GM23338 (cell line): ENCODE measurements around the gene CBLC. TPM values are rescaled to one million over a fixed set of nuclear protein-coding genes. Genes with fewer than 3 reads are reported as not detected.

Experiments
- ATAC-seq: fragments of 200-7000 bp; cut with Tn5 transposase; 3 replicates; pipeline ENCODE4 v1.9.1; 2020
- DNase-seq: peaks from one replicate; pipeline ENCODE4 v3.0.0-alpha.2; 2015; ENCODE audit warnings: low spot score
- H2AFZ ChIP-seq: fragments of 200-600 bp; sonication (generic); 2 replicates; pipeline ENCODE4 v1.8.0; 2016; ENCODE audit warnings: antibody characterized with exemption, mild to moderate bottlenecking, moderate library complexity
- H3F3A ChIP-seq: fragments of 200-600 bp; sonication (generic); replicated peaks from 2 replicates; pipeline ENCODE4 v1.8.0; 2017; ENCODE audit warnings: antibody characterized with exemption, mixed run types, low read depth
- H3K27ac ChIP-seq: fragments of 200-600 bp; sonication (generic); 2 replicates; pipeline ENCODE4 v1.6.1; 2016; ENCODE audit warnings: low read depth
- H3K27me3 ChIP-seq: fragments of 200-600 bp; sonication (generic); 2 replicates; pipeline ENCODE4 v1.8.0; 2016; ENCODE audit warnings: mild to moderate bottlenecking, mixed run types, moderate library complexity; ENCODE audit not compliant: insufficient read depth
- H3K36me3 ChIP-seq: fragments of 200-600 bp; sonication (generic); 2 replicates; pipeline ENCODE4 v1.8.0; 2016; ENCODE audit warnings: mild to moderate bottlenecking; ENCODE audit not compliant: insufficient read depth
- H3K4me1 ChIP-seq: fragments of 200-600 bp; sonication (generic); 2 replicates; pipeline ENCODE4 v1.8.0; 2016; ENCODE audit warnings: mild to moderate bottlenecking, moderate library complexity; ENCODE audit not compliant: insufficient read depth
- H3K4me2 ChIP-seq: fragments of 200-600 bp; sonication (generic); 2 replicates; pipeline ENCODE4 v1.7.1; 2017; ENCODE audit warnings: mixed run types
- H3K4me3 ChIP-seq: fragments of 200-600 bp; sonication (generic); 2 replicates; pipeline ENCODE4 v1.6.1; 2016; ENCODE audit warnings: mixed run types
- H3K79me2 ChIP-seq: fragments of 200-600 bp; sonication (generic); replicated peaks from 2 replicates; pipeline ENCODE4 v1.8.0; 2017; ENCODE audit warnings: mild to moderate bottlenecking; ENCODE audit not compliant: insufficient read depth
- H3K9me2 ChIP-seq: fragments of 200-600 bp; sonication (generic); 2 replicates; pipeline ENCODE4 v1.8.0; 2017; ENCODE audit not compliant: insufficient read depth
- H4K20me1 ChIP-seq: fragments of 200-600 bp; sonication (generic); replicated peaks from 2 replicates; pipeline ENCODE4 v1.8.0; 2017; ENCODE audit warnings: mild to moderate bottlenecking; ENCODE audit not compliant: insufficient read depth
- H3K27ac Mint-ChIP-seq: 2 replicates; pipeline ENCODE4 v1.8.0; 2020; ENCODE audit warnings: inconsistent platforms, mild to moderate bottlenecking, moderate library complexity, mixed read lengths
- H3K27me3 Mint-ChIP-seq: 3 replicates; pipeline ENCODE4 v1.8.0; 2022; ENCODE audit warnings: low read depth, mild to moderate bottlenecking, moderate library complexity, mixed read lengths, inconsistent platforms; ENCODE audit not compliant: insufficient read depth, poor library complexity
- H3K36me3 Mint-ChIP-seq: 3 replicates; pipeline ENCODE4 v1.8.0; 2021; ENCODE audit warnings: low read depth, mild to moderate bottlenecking, inconsistent platforms, moderate library complexity, mixed read lengths
- H3K4me1 Mint-ChIP-seq: 3 replicates; pipeline ENCODE4 v1.8.0; 2020; ENCODE audit warnings: mild to moderate bottlenecking, inconsistent platforms, mixed read lengths
- H3K4me3 Mint-ChIP-seq: 3 replicates; pipeline ENCODE4 v1.8.0; 2021; ENCODE audit warnings: moderate library complexity, mild to moderate bottlenecking, inconsistent platforms, mixed read lengths
- H3K9me3 Mint-ChIP-seq: 3 replicates; pipeline ENCODE4 v1.8.0; 2020; ENCODE audit warnings: moderate library complexity, mild to moderate bottlenecking, inconsistent platforms, mixed read lengths
- CTCF ChIP-seq, 2 experiments: fragments of 200-600 bp in 1 of 2; sonication (generic) in 1 of 2; conservative IDR thresholded peaks; 2 replicates each; pipeline versions ENCODE4 v1.5.1 to v1.6.1; 2016 to 2017; ENCODE audit warnings: antibody characterized with exemption in 2 of 2, low read depth in 2 of 2, mild to moderate bottlenecking in 2 of 2, moderate library complexity in 1 of 2
- ETS1 ChIP-seq: IDR thresholded peaks from 2 replicates; pipeline ENCODE4 v1.6.1; 2016; ENCODE audit warnings: antibody characterized with exemption
- EZH2phosphoT487 ChIP-seq: fragments of 200-600 bp; sonication (generic); IDR thresholded peaks from one replicate; pipeline ENCODE4 v1.8.1; 2018; ENCODE audit warnings: antibody characterized with exemption; ENCODE audit not compliant: unreplicated experiment
- JUNB ChIP-seq: IDR thresholded peaks from one replicate; pipeline ENCODE4 v1.6.1; 2016; ENCODE audit warnings: antibody characterized with exemption; ENCODE audit not compliant: unreplicated experiment
- STAT1 ChIP-seq: IDR thresholded peaks from one replicate; pipeline ENCODE4 v1.6.1; 2016; ENCODE audit warnings: antibody characterized with exemption; ENCODE audit not compliant: unreplicated experiment
- ZNF114 ChIP-seq: fragments of 250-450 bp; sonication (Bioruptor Pico); IDR thresholded peaks from 2 replicates; pipeline ENCODE4 v1.5.0; 2020; ENCODE audit warnings: mild to moderate bottlenecking, moderate library complexity
- ZNF462 ChIP-seq: fragments of 250-450 bp; sonication (Bioruptor Pico); IDR thresholded peaks from 2 replicates; pipeline ENCODE4 v1.5.0; 2020; ENCODE audit warnings: mild to moderate bottlenecking, moderate library complexity
- polyA plus RNA-seq: library from polyadenylated mRNA; unstranded; fragments of >200 nt; fragmentation: Nextera tagmentation; extraction: Ambion mirVana; gene quantifications from 2 replicates; pipeline ENCODE4 v1.2.1, GENCODE V29; 2016
- total RNA-seq: library from RNA; depleted of rRNA; stranded (reverse); fragments of >200 nt; shearing (Covaris generic); gene quantifications from 2 replicates; pipeline ENCODE4 v1.2.3, GENCODE V29; 2014

CBLC gene
- total and polyA plus RNA-seq, 2 experiments from 2014 or later = 14.5 to 29.3 TPM

- Mint-ChIP-seq H3K27ac (no peak overlapping the region), H3K4me3 (no peak overlapping the region), H3K36me3 (no peaks in the 10 kb centered on the region), H3K9me3 (no peaks in the 10 kb centered on the region), H3K27me3 (peaks cover 23% of the 10 kb centered on the region), H3K4me1 (peaks cover 16% of the 10 kb centered on the region)
- no peaks in the 10 kb centered on the region for H4K20me1 ChIP-seq
- H3K4me2 ChIP-seq = peak overlapping the region; percentile 55; the same call in 1 of the 2 replicates
- no peak overlapping the region for H3K27ac ChIP-seq
- H3K79me2 ChIP-seq = no peaks in the 10 kb centered on the region
- H3K27me3 ChIP-seq = peaks cover 27% of the 10 kb centered on the region
- no peak for TF ChIP-seq JUNB
- TF ChIP-seq EZH2phosphoT487 = no peak
- TF ChIP-seq ZNF114 (CRISPR knock-in tag) = no peak
- TF ChIP-seq ZNF462 (CRISPR knock-in tag) = no peak
- no peak for TF ChIP-seq CTCF (conservative IDR thresholded peaks at IDR 0.05; ENCODE audit: low read depth in 2 of 2)
- no peak for TF ChIP-seq STAT1
- no peak for TF ChIP-seq ETS1
- DNase-seq (no peak), ATAC-seq (no peak)
- H3K4me1 ChIP-seq = no peaks in the 10 kb centered on the region; the same call in 1 of the 2 replicates
- H3K9me2 ChIP-seq = no peaks in the 10 kb centered on the region
- no peaks in the 10 kb centered on the region for H3K36me3 ChIP-seq
- peak overlapping the region; percentile 90; the same call in 1 of the 2 replicates for H2AFZ ChIP-seq
- H3K4me3 ChIP-seq = no peak overlapping the region
- no peaks in the 10 kb centered on the region for H3F3A ChIP-seq
Observed at GRCh38 chr19:44742330-44743061, 35.2 kb upstream of the CBLC start.
